PC-9 (cell line): ENCODE measurements around the gene MBD5. TPM values are rescaled to one million over a fixed set of nuclear protein-coding genes. Genes with fewer than 3 reads are reported as not detected.

Source experiments
- BruUV-seq: library from RNA; stranded (reverse); fragments of 400-500 nt; replicated peaks from 2 replicates; lab custom pipeline; 2021; lab: Mats Ljungman, UMichigan
- CTCF ChIA-PET: fragments of 300-600 bp; sonication (Branson Sonifier 250); formaldehyde crosslinking; loops from one replicate; lab custom pipeline; 2022; ENCODE audit warnings: antibody characterized with exemption; lab: Charles Lee
- POLR2A ChIA-PET: fragments of 300-600 bp; sonication (Branson Sonifier 250); formaldehyde crosslinking; loops from one replicate; lab custom pipeline; 2022; ENCODE audit warnings: antibody characterized with exemption; ENCODE audit not compliant: unreplicated experiment; lab: Charles Lee
- DNase-seq, 2 experiments: peaks; one replicate each; pipeline versions ENCODE4 v3.0.0 to v3.0.0-alpha.2; 2015 to 2022; ENCODE audit warnings: mixed read lengths in 1 of 2
- H2AFZ ChIP-seq: fragments of 200-600 bp; sonication (generic); 2 replicates; pipeline ENCODE4 v1.8.1; 2017; ENCODE audit warnings: antibody characterized with exemption
- H3F3A ChIP-seq: fragments of 200-600 bp; sonication (generic); 2 replicates; pipeline ENCODE4 v1.8.1; 2017; ENCODE audit warnings: antibody characterized with exemption, mild to moderate bottlenecking, low read depth; ENCODE audit not compliant: insufficient read depth
- H3K27ac ChIP-seq: fragments of 200-600 bp; sonication (generic); 2 replicates; pipeline ENCODE4 v1.6.1; 2016; ENCODE audit warnings: mixed run types
- H3K27me3 ChIP-seq: fragments of 200-600 bp; sonication (generic); 2 replicates; pipeline ENCODE4 v1.6.1; 2016; ENCODE audit warnings: low read depth, mixed run types; ENCODE audit not compliant: insufficient read depth
- H3K36me3 ChIP-seq: fragments of 200-600 bp; sonication (generic); 2 replicates; pipeline ENCODE4 v1.6.1; 2016; ENCODE audit warnings: low read depth, mixed run types
- H3K4me1 ChIP-seq: fragments of 200-600 bp; sonication (generic); replicated peaks from 2 replicates; pipeline ENCODE4 v1.6.1; 2016; ENCODE audit warnings: mixed run types; ENCODE audit not compliant: insufficient read depth
- H3K4me2 ChIP-seq: fragments of 200-600 bp; sonication (generic); 2 replicates; pipeline ENCODE4 v1.6.1; 2017; ENCODE audit warnings: mixed run types
- H3K4me3 ChIP-seq: fragments of 200-600 bp; sonication (generic); 2 replicates; pipeline ENCODE4 v1.6.1; 2016; ENCODE audit warnings: mixed run types
- H3K79me2 ChIP-seq: fragments of 200-600 bp; sonication (generic); 2 replicates; pipeline ENCODE4 v1.6.1; 2017; ENCODE audit warnings: low read depth, mixed run types
- H3K9me2 ChIP-seq: fragments of 200-600 bp; sonication (generic); 2 replicates; pipeline ENCODE4 v1.8.1; 2017; ENCODE audit warnings: mild to moderate bottlenecking; ENCODE audit not compliant: insufficient read depth
- H3K9me3 ChIP-seq: fragments of 200-600 bp; sonication (generic); 2 replicates; pipeline ENCODE4 v1.8.1; 2016; ENCODE audit warnings: low read depth; ENCODE audit not compliant: insufficient read depth
- H4K20me1 ChIP-seq: fragments of 200-600 bp; sonication (generic); 2 replicates; pipeline ENCODE4 v1.8.1; 2017; ENCODE audit not compliant: insufficient read depth
- CTCF ChIP-seq: fragments of 200-600 bp; sonication (generic); conservative IDR thresholded peaks from 2 replicates; pipeline ENCODE4 v1.6.1; 2017; ENCODE audit warnings: mixed run types, antibody characterized with exemption, mild to moderate bottlenecking, moderate library complexity
- EZH2 ChIP-seq: fragments of 200-600 bp; sonication (generic); IDR thresholded peaks from 2 replicates; pipeline ENCODE4 v1.8.0; 2017; ENCODE audit warnings: antibody characterized with exemption, low read depth
- intact Hi-C: fragments of 100-400 bp; cut with micrococcal nuclease; formaldehyde crosslinking; loops from one replicate; pipeline ENCODE4 v1.10.0; 2022; ENCODE audit not compliant: unreplicated experiment
- total RNA-seq: library from RNA; stranded (reverse); gene quantifications from 2 replicates; pipeline ENCODE4 v1.2.3, GENCODE V29; 2021

The MBD5 gene
- total RNA-seq, 1 experiment from 2014 or later, result 46.5 TPM

GRCh38 chr2:148512501-148512900, 491.6 kb downstream of the MBD5 start:
- no peak overlapping the region for H3K4me2 ChIP-seq
- POLR2A ChIA-PET, result no interaction called here
- no peak for DNase-seq
- H3K9me3 ChIP-seq, result no peaks in the 10 kb centered on the region
- no peaks in the 10 kb centered on the region for H3K36me3 ChIP-seq
- no TSS peak for BruUV-seq
- H3K4me1 ChIP-seq, result peaks cover 9% of the 10 kb centered on the region
- intact Hi-C loops, result no loop called here
- no peaks in the 10 kb centered on the region for H3K27me3 ChIP-seq
- no peak overlapping the region for H3K4me3 ChIP-seq
- H4K20me1 ChIP-seq, result no peaks in the 10 kb centered on the region
- CTCF ChIA-PET, result no interaction called here
- H2AFZ ChIP-seq, result no peak overlapping the region
- H3K27ac ChIP-seq, result no peak overlapping the region
- H3K79me2 ChIP-seq, result no peaks in the 10 kb centered on the region
- TF ChIP-seq CTCF, result no peak
- no peak for TF ChIP-seq EZH2
- H3K9me2 ChIP-seq, result no peaks in the 10 kb centered on the region
- no peaks in the 10 kb centered on the region for H3F3A ChIP-seq

GRCh38 chr2:148513427-148513826, 492.5 kb downstream of the MBD5 start:
- intact Hi-C loops, result no loop called here
- Histone ChIP-seq H3K9me3 (no peaks in the 10 kb centered on the region), H3K79me2 (no peaks in the 10 kb centered on the region), H3K27ac (no peak overlapping the region), H3K27me3 (no peaks in the 10 kb centered on the region), H3K4me3 (no peak overlapping the region), H3K9me2 (no peaks in the 10 kb centered on the region), H4K20me1 (no peaks in the 10 kb centered on the region), H3F3A (no peaks in the 10 kb centered on the region), H3K4me2 (no peak overlapping the region), H3K36me3 (no peaks in the 10 kb centered on the region), H3K4me1 (peaks cover 9% of the 10 kb centered on the region), H2AFZ (no peak overlapping the region)
- ChIA-PET CTCF (no interaction called here), POLR2A (no interaction called here)
- DNase-seq, result no peak
- BruUV-seq, result no TSS peak
- no peak for TF ChIP-seq CTCF
- no peak for TF ChIP-seq EZH2

GRCh38 chr2:148515120-148515519, 494.2 kb downstream of the MBD5 start:
- H3K27ac ChIP-seq, result no peak overlapping the region
- BruUV-seq, result no TSS peak
- no peaks in the 10 kb centered on the region for H3F3A ChIP-seq
- no peaks in the 10 kb centered on the region for H4K20me1 ChIP-seq
- H3K36me3 ChIP-seq, result no peaks in the 10 kb centered on the region
- H3K9me3 ChIP-seq, result no peaks in the 10 kb centered on the region
- no peak overlapping the region for H3K4me2 ChIP-seq
- no peaks in the 10 kb centered on the region for H3K27me3 ChIP-seq
- no peak overlapping the region for H2AFZ ChIP-seq
- H3K4me3 ChIP-seq, result no peak overlapping the region
- intact Hi-C loops, result no loop called here
- peaks cover 2% of the 10 kb centered on the region; the same call in 1 of the 2 replicates for H3K4me1 ChIP-seq
- TF ChIP-seq CTCF (no peak), EZH2 (no peak)
- no peaks in the 10 kb centered on the region for H3K9me2 ChIP-seq
- no peaks in the 10 kb centered on the region for H3K79me2 ChIP-seq
- DNase-seq, result no peak
- POLR2A ChIA-PET, result no interaction called here
- CTCF ChIA-PET, result no interaction called here
